NCI-H1694 (cell line): ENCODE results near the gene EIPR1.

Experiments used
- DNase-seq: peaks from one replicate; lab custom pipeline; 2025; lab: John Stamatoyannopoulos, UW

The EIPR1 gene

GRCh38 chr2:3324036-3324386, 53.6 kb downstream of the EIPR1 start:
- DNase-seq, result no peak

- no peak for DNase-seq
Measured at GRCh38 chr2:3323360-3324035, 54.1 kb downstream of the EIPR1 start.

- no peak for DNase-seq
Measured at GRCh38 chr2:3322311-3322970, 55.2 kb downstream of the EIPR1 start.

- no peak for DNase-seq
Measured at GRCh38 chr2:3321825-3322224, 55.8 kb downstream of the EIPR1 start.

GRCh38 chr2:3320910-3321605, 56.6 kb downstream of the EIPR1 start:
- DNase-seq, result no peak

DNA sequence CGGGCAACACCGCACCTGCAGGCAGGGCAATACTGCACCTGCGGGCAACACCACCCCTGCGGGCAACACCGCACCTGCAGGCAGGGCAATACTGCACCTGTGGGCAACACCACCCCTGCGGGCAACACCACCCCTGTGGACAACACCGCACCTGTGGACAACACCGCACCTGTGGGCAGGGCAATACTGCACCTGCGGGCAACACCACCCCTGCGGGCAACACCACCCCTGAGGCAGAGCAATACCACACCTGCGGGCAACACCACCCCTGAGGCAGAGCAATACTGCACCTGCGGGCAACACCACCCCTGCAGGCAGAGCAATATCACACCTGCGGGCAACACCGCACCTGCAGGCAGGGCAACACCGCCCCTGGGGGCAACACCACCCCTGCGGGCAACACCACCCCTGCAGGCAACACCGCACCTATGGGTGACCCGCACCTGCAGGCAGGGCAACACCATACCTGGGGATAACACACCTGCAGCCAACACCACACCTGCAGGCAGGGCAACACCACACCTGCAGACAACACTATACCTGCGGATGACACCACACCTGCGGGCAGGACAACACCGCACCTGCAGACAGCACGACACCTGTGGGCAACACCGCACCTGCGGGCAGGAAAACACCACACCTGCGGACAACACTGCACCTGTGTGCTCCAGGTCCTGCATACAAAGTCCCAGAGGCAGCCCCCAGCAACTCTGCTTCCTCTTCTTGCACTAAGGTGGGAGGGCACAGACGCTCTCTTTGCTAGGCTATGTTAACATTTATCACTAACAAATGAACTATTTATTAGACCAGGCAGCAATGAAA, 57.7 kb downstream of the EIPR1 start:
- DNase-seq, result no peak

DNA sequence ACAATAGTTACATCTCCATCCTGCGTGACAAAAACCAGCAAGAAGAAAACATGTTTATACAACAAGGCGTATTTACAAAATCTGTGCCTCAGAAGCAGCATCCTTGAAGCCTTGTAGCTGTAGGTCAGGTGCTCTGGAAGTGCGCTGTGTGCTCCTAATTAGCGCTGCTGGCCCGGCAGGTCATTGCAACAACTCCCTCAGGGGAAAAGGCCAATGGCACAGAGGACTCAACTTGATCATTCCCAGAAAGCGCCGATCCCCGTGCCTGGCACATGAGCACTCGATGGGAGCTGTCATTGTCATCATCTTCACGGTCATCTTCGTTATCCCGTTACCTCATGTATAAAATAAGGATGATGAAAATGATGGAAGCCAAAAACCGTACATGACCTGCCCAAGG, 58.5 kb downstream of the EIPR1 start:
- no peak for DNase-seq

DNA sequence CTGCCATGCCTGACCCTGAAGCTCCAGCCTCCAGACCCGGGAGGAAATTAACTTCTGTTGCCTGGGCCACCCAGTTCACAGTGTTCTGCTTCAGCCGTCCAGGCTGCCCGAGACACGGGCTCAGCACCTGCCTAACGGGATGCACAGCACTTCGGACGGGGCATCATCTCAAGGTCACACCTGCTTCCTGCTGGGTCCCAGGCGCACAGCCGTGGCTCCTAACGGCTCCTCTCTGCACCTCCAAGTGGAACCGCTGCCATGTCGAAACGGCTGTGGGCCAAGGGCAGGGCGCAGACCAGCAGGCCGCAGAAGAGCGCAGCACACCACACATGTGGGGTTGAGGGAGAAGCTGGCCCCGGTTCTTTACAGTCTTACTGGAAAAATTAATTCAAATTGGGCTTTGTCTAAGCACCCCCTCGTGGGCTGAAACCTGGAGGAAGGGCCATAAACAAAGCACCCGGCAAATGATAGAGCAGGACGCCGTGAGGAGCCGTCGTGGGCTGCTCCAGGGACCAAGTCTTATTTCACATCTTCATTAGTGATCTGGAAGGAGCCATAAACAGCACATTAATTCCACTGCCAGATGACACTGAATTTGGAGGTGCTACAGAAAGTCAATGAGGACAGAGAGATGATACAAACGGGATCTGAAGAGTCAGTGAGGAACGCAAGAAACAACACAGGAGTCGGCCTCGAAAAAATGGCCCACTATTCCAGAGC, 59.6 kb downstream of the EIPR1 start:
- DNase-seq, result no peak

DNA sequence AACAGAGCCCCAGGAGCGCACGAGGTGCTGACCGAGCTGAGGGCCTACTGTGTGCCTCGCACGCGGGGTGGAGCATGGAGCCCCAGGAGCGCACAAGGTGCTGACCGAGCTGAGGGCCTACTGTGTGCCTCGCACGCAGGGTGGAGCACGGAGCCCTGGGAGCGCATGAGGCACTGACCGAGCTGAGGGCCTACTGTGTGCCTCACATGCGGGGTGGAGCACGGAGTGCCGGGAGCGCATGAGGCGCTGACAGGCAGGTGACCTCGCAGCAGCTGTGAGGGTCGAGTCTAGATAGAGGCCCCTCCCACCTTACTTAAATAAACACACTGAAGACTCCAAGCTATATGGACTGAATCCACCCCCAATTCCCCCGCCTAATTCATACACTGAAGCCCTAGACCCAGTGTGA, 60.3 kb downstream of the EIPR1 start:
- no peak for DNase-seq

GRCh38 chr2:3316456-3317276, 61.0 kb downstream of the EIPR1 start:
- no peak for DNase-seq

DNA sequence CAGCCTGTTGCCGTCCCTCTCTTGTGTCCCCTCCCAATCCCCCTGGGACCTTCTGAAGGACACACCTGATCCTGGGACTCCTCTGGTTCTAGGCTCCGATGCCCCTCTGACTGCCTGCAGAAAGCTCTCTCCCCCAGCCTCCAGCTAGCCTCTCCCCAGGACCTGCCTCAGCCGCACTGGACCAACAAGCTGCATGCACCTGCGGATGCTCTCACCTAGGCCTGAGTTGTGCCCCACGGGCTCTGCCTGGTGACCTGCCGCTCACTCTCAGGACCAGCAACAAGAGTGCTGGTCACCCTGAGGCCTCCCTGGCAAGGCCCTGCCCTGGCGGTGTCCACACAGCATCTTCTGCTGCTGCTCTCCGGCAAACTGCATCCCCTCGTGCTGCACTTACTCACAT, 63.0 kb downstream of the EIPR1 start:
- DNase-seq, result no peak

GRCh38 chr2:3313781-3314375, 63.7 kb downstream of the EIPR1 start:
- peak; percentile 78 for DNase-seq

DNA sequence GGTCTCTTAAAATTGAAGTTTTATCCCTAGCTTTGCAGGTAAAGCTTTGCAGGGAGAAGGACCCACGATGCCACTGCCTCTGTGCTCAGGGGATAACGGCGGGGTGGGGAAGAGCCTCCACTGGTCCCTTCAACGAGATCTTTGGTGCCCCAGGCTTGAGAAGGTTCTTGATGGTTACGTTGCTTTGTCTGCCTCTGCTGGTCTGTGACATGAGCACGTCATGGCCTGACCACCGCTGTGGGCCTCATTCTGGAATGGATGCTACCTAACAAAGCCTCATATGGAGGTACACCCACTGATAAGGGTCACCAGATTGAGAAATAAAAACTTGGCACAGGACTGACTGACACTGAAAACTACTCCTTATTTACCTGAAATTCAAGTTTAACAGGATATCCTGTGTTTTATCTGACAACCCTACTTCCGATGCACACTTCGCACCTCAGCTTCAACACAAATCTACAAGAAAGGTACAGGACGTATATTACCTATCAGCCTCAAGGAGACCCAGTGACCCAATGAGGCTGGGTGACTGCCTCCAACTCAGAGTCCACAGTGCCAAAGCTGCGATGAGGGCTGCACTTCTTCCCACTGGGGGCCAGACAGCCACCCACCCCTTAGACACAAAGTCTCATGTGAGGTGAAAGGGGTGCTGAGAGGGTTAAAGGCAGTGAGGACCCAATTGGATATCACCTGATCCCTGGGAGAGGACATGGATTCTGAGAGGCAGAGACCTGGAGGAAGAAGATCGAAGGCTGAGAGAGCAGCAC, 64.9 kb downstream of the EIPR1 start:
- DNase-seq, result no peak

DNA sequence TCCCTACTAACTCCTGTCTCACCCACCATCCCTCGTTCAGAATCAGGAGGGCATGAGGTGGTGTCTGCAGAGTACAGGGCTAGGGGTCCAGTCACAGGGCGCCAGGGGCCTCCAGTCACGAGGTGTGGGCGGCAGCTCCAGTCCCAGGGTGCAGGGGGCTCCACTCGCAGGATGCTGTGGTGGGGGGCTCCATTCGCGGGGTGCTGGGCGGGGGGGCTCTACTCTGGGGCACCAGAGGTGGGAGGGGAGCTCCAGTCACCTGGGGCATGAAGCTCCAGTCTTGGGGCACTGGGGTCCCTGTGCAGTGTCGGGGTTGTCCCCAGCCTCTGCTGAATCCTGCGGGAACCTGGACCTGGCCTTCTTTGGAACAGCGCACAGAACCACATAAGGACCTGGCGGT, 66.0 kb downstream of the EIPR1 start:
- DNase-seq, result no peak

DNA sequence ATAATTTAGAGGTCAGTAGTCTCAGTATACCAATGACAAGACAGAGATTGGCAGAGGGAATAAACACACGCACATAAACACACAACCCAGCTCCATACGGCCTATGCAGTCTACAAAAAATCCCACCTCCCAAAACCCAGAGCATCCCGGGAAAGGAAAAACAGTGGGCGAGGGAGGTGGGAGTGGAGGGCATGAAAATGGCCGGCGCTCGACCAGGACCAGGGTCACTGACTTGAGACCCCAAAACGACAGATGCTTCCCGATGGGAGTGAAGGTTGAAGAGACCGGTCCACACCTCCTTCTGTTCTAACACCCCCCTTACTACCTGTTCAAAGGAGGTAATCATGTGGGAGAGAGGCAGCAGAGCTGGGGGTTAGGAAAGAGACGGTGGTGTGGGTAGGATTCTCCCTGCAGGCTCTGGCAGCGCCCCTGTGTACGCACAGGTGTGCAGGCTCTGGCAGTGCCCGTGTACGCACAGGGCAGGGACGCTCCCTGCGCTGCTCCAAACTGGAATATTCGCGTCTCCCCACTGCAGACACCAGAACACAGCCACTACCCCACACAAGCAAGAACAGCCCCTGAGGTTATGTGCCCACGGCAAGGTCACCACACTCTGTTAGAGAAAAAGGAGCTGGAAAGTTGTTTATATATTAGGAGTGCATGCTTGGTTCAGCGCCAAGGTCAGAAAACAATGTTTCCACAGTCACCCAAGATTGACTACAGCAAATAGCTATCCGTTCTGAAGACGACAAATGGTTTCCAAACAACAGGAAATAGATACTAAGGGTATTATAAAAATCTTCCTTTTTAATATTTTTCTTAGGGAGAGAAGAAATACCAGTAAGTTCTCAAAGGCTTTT, 67.9 kb downstream of the EIPR1 start:
- no peak for DNase-seq

GRCh38 chr2:3307901-3308300, 69.7 kb downstream of the EIPR1 start:
- no peak for DNase-seq

DNA sequence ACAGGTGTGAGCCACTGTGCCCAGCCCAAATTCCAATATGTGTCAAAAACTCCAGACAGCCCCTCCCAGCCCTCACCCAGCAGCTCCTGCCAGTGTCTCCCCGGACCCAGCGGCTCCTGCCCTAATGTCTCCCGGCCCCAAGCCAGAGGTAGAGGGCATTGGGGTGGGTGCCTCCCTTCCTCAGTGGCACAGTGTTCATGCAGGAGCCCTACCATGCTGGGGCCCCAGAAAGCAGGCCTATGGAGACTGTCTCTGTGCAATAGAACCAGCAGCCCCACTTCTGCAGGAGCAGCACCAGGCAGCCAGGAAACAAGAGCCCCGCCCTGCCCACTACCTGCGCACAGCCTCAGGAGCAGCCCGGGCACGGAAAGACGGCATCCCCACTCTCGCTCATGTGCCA, 70.4 kb downstream of the EIPR1 start:
- no peak for DNase-seq

DNA sequence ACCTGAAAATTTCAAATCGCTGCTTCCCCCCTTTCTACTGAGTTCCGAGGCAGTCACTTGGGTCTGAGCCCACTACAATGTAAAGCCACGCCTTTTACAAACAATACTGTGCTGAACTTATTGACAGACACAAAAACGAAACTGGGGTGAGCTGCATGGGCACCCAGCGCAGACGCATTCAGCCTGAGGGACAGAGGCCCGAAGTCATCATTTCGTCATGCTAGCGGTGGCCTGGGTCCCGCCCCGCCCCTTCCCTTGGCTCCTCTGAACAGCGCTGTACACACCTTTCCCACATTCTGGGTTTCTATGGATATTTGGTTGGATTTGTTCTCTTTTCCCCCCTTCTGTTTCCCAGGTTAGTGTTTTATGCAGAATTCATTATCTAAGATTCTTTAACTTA, 71.7 kb downstream of the EIPR1 start:
- DNase-seq, result no peak

- no peak for DNase-seq
Measured at GRCh38 chr2:3305431-3305830, 72.2 kb downstream of the EIPR1 start.
